ENCODE results near the gene DPF1.

The DPF1 gene

GRCh38 chr19:38163419-38164290, 60.4 kb downstream of the DPF1 start:
- H3K9me3 ChIP-seq (ENCODE audit: control insufficient read depth, insufficient read depth, low read length), result no peaks in the 10 kb centered on the region
- no peaks in the 10 kb centered on the region for H3K4me1 ChIP-seq (ENCODE audit: insufficient read depth, low read length)
- H3K36me3 ChIP-seq (ENCODE audit: insufficient read depth, low read length), result peaks cover 3% of the 10 kb centered on the region
- H3K9ac ChIP-seq (ENCODE audit: low read depth, low read length), result no peak overlapping the region

- H3K9me3 ChIP-seq (ENCODE audit: control insufficient read depth, insufficient read depth, low read length), result no peaks in the 10 kb centered on the region
- H3K9ac ChIP-seq (ENCODE audit: low read depth, low read length), result no peak overlapping the region
- H3K36me3 ChIP-seq (ENCODE audit: insufficient read depth, low read length), result peaks cover 3% of the 10 kb centered on the region
- H3K4me1 ChIP-seq (ENCODE audit: insufficient read depth, low read length), result no peaks in the 10 kb centered on the region
These were observed 61.4 kb downstream of the DPF1 start for GRCh38 chr19:38162632-38163031.

GRCh38 chr19:38162094-38162493, 61.9 kb downstream of the DPF1 start:
- Histone ChIP-seq H3K9me3 (ENCODE audit: control insufficient read depth, insufficient read depth, low read length) (no peaks in the 10 kb centered on the region), H3K4me1 (ENCODE audit: insufficient read depth, low read length) (no peaks in the 10 kb centered on the region), H3K36me3 (ENCODE audit: insufficient read depth, low read length) (peaks cover under 1% of the 10 kb centered on the region; the same call in 1 of the 2 replicates), H3K9ac (ENCODE audit: low read depth, low read length) (no peak overlapping the region)
